ENCODE results near the gene METTL13. TPM values are rescaled to one million over a fixed set of nuclear protein-coding genes. Genes with fewer than 3 reads are reported as not detected.

METTL13 gene, protein sequence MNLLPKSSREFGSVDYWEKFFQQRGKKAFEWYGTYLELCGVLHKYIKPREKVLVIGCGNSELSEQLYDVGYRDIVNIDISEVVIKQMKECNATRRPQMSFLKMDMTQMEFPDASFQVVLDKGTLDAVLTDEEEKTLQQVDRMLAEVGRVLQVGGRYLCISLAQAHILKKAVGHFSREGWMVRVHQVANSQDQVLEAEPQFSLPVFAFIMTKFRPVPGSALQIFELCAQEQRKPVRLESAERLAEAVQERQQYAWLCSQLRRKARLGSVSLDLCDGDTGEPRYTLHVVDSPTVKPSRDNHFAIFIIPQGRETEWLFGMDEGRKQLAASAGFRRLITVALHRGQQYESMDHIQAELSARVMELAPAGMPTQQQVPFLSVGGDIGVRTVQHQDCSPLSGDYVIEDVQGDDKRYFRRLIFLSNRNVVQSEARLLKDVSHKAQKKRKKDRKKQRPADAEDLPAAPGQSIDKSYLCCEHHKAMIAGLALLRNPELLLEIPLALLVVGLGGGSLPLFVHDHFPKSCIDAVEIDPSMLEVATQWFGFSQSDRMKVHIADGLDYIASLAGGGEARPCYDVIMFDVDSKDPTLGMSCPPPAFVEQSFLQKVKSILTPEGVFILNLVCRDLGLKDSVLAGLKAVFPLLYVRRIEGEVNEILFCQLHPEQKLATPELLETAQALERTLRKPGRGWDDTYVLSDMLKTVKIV
- 58.2 TPM for polyA plus RNA-seq (2012; ENCODE audit: insufficient read length, low read depth)

DNA sequence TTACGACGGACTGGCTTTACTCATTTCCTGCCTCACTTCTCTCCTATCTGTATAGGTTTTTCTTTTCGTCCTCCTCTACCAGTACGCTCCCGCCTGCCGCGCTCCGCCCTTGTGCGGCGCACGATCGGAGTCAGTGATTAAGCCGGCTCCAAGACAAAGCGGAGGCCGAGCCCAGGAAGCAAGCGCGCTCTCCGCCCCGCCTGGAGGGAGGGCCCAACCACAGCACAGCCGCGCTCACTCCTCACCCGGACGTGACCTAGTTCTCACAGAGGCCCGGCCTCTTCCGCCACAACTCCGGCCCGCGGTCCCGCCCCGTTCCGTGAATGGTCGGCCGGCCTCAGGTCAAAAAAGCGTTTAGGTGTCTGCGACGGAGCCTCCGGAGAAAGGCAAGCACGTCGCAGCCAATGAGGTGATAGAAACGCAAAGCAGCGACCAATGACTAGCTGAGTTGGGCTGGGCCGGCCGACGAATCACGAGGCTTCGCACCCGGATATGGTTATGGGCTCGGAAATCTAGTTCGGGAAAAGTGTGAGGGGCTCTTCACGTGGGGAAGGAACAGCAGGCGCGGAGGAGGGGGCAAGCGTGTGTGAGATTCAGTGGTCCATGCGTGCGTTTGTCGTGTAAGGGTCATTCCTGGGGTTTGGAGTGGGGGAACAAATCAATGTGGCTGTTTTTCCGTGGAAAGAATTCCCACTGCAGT, at the start of gene METTL13:
METTL13 (plus strand) TSS at position 485 of the 700 bp plus-strand sequence. CDS start 308 bp downstream, outside the sequence.
- TF ChIP-seq, protein P1, sequence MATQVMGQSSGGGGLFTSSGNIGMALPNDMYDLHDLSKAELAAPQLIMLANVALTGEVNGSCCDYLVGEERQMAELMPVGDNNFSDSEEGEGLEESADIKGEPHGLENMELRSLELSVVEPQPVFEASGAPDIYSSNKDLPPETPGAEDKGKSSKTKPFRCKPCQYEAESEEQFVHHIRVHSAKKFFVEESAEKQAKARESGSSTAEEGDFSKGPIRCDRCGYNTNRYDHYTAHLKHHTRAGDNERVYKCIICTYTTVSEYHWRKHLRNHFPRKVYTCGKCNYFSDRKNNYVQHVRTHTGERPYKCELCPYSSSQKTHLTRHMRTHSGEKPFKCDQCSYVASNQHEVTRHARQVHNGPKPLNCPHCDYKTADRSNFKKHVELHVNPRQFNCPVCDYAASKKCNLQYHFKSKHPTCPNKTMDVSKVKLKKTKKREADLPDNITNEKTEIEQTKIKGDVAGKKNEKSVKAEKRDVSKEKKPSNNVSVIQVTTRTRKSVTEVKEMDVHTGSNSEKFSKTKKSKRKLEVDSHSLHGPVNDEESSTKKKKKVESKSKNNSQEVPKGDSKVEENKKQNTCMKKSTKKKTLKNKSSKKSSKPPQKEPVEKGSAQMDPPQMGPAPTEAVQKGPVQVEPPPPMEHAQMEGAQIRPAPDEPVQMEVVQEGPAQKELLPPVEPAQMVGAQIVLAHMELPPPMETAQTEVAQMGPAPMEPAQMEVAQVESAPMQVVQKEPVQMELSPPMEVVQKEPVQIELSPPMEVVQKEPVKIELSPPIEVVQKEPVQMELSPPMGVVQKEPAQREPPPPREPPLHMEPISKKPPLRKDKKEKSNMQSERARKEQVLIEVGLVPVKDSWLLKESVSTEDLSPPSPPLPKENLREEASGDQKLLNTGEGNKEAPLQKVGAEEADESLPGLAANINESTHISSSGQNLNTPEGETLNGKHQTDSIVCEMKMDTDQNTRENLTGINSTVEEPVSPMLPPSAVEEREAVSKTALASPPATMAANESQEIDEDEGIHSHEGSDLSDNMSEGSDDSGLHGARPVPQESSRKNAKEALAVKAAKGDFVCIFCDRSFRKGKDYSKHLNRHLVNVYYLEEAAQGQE (IDR thresholded peaks at IDR 0.05; ENCODE audit: insufficient read depth in 1 of 2, low read depth in 2 of 2, low read length in 2 of 2) = no peak
- TF ChIP-seq SIN3A (IDR thresholded peaks at IDR 0.05; ENCODE audit: borderline replicate concordance, insufficient read depth, low read length) = peak; percentile 16; the same call in 1 of the 2 replicates
- peak; percentile 79; the same call in 1 of the 2 replicates for TF ChIP-seq POLR2AphosphoS5 (IDR thresholded peaks at IDR 0.05; ENCODE audit: low read depth, low read length)
- TF ChIP-seq FOXP2 (optimal IDR thresholded peaks at IDR 0.05; ENCODE audit: borderline replicate concordance, extremely low read depth, extremely low read length, insufficient read depth) = peak; percentile 54
- peak; percentile 70; the same call in 1 of the 2 replicates for TF ChIP-seq TAF1 (IDR thresholded peaks at IDR 0.05; ENCODE audit: borderline replicate concordance, insufficient read depth, low read length)

DNA sequence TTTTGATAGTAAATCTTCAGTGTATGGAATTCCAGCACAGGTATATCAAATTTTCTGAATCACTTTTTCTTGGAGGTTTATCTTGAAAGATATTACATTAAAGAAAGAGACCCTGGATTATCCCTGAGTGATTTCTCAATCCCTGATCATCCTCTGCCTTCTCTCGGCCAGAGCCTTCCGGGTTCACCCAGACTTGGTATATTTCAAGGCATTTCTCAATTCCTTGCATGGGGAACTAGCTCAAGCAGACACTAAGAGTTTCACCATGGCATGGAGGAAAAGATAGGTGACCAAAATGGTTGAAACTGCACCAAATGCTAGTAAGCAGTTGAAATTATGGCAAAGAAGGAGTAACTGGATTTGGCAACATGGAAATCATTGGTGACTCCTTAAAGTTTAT, 45.3 kb upstream of the METTL13 start:
- no peak for TF ChIP-seq SIN3A (IDR thresholded peaks at IDR 0.05; ENCODE audit: borderline replicate concordance, insufficient read depth, low read length)
- TF ChIP-seq POLR2AphosphoS5 (IDR thresholded peaks at IDR 0.05; ENCODE audit: low read depth, low read length) = no peak
- TF ChIP-seq TAF1 (IDR thresholded peaks at IDR 0.05; ENCODE audit: borderline replicate concordance, insufficient read depth, low read length) = no peak
- TF ChIP-seq FOXP2 (optimal IDR thresholded peaks at IDR 0.05; ENCODE audit: borderline replicate concordance, extremely low read depth, extremely low read length, insufficient read depth) = no peak
- TF ChIP-seq, protein P1 (IDR thresholded peaks at IDR 0.05; ENCODE audit: insufficient read depth in 1 of 2, low read depth in 2 of 2, low read length in 2 of 2) = no peak

DNA sequence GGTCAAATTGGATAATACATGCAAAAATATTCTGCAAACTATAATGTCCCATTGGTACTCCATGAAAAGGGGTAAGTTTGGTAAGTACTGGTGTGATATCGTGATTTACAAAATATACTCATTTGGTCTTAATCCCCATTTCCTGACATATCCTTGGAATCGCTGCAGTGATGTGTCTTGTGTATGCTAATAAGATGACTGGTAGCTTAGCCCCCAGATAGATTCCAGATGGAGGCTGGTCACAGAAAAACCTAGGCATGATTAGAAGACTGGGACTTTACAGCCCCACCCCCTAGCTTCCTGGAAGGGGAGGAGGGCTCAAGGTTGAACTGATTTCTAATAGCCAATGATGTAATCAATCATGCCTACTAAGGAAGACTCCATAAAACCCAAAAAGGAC, 42.5 kb upstream of the METTL13 start:
- TF ChIP-seq SIN3A (IDR thresholded peaks at IDR 0.05; ENCODE audit: borderline replicate concordance, insufficient read depth, low read length) = no peak
- no peak for TF ChIP-seq POLR2AphosphoS5 (IDR thresholded peaks at IDR 0.05; ENCODE audit: low read depth, low read length)
- TF ChIP-seq, protein P1 (IDR thresholded peaks at IDR 0.05; ENCODE audit: insufficient read depth in 1 of 2, low read depth in 2 of 2, low read length in 2 of 2) = no peak
- TF ChIP-seq FOXP2 (optimal IDR thresholded peaks at IDR 0.05; ENCODE audit: borderline replicate concordance, extremely low read depth, extremely low read length, insufficient read depth) = no peak
- no peak for TF ChIP-seq TAF1 (IDR thresholded peaks at IDR 0.05; ENCODE audit: borderline replicate concordance, insufficient read depth, low read length)

DNA sequence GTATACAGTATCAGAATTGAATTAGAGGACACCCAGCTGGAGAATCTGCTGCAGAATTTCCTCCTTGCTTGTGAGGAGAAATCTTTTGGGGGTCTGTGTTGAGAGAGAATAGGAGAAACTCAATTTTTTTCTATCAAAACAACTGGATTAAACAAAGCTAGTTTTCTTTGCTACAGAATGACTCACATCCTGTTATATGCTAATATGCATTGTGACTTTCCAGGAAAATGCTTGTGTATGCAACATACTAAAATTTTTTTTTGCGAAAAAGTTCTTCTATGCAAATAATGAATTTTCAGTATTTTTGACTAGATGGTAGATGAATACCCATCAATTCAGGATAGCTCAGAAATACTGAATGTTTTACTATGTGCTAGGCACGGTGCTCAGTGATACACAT, 41.8 kb upstream of the METTL13 start:
- TF ChIP-seq FOXP2 (optimal IDR thresholded peaks at IDR 0.05; ENCODE audit: borderline replicate concordance, extremely low read depth, extremely low read length, insufficient read depth) (no peak), POLR2AphosphoS5 (IDR thresholded peaks at IDR 0.05; ENCODE audit: low read depth, low read length) (no peak), TAF1 (IDR thresholded peaks at IDR 0.05; ENCODE audit: borderline replicate concordance, insufficient read depth, low read length) (no peak), SIN3A (IDR thresholded peaks at IDR 0.05; ENCODE audit: borderline replicate concordance, insufficient read depth, low read length) (no peak)
- TF ChIP-seq, protein P1 (IDR thresholded peaks at IDR 0.05; ENCODE audit: insufficient read depth in 1 of 2, low read depth in 2 of 2, low read length in 2 of 2) = no peak
